Stimulated activated CD4-positive, alpha-beta T cell treated with anti-CD3 and anti-CD28 coated beads, Interleukin-4, amount 100 ng/mL, for 1 hour (primary cell): ENCODE data around the gene PNPLA2.

Source experiments
- DNase-seq: peaks from one replicate; pipeline ENCODE4 v3.0.0-alpha.2; 2020

The PNPLA2 gene

DNA sequence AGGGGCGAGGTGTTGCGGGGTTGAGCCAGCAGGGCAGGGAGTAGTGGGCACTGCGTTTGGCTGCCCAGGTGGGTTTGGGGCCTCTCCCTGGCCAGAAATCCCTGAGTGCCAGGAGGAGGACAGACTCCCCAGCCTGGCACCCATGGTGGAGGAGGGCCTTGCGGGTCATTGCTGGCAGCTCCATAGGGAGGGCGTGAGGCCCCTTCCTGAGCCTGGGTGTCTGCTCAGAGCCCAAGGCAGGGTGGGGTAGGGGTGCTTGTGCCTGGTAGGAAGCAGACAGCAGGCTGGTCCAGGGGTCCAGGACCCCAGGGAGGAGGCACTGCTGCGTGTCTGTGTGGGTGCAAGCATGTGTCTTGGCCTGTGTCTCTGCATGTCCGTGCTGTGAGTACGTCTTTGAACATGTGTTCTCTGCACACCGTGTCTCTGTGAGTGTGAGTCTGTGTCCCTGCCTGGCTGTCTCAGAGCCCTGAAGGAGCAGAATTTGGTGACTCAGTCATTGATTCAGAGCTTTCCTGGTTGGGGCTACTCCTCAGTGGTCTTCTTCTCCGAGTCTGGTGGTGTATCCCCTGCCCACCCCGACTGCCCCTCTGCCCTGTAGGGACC lies 27.9 kb downstream of the PNPLA2 start:
- no peak for DNase-seq

DNA sequence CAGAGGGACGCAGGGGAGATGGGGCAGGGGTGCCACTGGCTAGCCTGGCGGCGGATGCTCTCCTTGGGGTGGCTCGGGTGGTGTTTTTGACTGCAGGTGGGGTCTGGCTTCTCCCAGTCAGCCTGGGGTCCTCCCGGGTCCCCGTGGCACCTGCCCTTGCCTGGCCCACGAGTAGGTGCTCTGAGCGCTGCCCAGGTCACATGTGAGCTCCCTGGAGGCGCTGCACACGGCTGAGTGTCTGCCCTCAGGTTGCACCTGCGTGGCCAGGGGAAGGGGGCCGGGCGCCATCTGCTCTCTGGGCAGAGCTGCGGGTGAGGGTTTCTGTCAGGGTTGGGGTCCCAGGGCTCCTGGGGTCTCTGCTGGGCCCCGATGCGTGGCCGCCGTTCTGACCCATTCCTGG lies 29.2 kb downstream of the PNPLA2 start:
- no peak for DNase-seq

DNA sequence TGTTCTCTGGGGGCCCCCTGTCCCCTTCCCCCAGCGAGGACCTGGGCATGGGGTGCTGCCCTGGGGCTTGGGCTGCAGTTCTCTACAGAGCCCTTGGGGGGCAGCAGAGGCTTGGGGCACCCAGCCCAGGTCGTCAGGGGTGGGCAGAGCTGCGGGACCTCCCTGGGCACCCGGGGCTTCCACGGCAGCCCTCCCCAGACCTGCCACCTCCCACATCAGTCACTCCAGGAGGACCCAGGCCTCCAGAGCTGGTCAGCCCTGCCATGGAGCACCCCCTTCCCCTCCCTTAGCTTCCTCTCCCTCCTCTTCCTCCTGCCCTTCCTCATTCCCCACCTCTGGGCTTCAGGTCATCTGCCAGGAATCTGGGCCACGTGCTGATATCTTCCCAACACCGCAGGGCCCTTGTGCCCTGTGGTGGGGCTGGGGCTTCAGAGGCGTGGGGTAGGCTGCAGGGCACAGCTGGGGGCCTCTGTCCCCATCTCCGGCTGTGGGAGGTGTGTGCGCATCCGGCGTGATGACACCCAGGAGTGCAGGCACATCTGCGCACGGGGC lies 29.7 kb downstream of the PNPLA2 start:
- DNase-seq, result peak; percentile 68

DNA sequence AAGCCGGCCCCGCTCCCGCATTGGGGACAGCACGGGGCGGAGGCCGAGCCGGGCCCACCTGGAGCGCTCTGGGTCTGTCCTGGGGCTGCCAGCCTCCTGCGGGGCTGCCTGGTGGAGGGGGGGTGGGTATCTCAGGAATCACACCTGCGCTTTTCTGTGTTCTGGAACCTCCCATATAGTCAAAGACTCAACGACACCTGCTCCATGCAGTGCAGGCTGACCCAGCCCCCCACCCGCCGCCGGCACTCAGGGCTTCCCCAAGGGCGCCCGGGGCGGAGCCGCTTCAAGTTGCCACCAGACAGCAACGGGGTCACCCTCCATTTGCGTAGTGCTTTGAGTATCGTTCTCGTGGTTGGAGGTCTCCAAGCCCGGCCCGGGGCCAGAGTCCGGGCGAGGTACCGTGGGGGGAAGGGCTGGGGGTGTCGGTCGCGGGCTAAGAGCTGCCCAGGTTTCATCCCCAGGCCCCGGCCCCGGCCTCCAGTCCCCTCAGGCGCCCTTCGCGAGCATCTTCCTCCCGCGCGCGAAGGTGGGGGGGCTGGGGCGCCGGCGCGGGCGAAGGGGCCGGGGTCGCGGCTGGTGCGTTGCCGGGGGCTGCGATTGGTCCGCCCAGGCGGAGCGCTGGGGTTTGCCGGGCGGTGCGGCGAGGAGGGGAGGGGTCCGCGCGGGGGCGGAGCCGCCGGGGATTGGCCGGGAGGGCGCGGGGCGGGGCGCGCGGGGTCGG lies 30.6 kb downstream of the PNPLA2 start:
- peak; percentile 58 for DNase-seq

DNA sequence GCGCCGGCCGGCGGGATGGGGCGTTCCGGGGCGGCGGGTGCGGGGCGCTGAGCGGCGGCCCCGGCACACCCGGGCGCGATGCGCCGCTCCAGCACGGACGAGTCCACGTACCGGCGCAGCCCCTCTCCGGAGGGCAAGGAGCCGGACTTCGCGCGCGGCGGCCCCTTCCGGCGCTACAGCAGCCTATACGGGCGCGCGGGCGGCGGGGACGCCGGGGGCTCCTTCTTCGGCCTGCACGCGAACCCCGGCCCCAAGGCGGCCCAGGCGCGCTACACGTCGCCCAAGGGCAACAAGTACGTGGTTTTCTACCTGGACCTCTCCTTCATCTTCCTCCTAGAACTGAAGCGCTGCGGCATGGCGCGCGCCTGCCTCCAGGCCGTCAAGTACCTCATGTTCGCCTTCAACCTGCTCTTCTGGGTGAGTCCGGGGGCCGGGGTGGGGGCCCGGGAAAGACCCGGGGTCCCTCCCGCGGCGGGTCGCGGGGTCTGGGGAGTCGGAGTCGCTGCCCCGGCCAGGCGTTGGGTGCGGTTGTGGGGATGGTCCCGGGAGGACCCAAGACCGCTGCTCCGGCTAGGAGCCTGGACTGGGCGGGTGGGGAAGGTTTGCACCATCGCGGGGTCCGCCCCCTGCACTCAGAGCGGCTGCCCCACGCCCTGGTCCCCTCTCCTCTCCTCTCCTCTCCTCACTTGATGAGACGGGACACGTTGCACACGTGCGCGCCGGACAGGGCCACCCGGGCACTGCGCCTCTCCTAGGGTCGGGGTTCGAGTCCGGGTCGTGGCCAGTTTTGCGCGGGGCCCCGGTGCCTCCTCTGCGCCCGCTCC lies 31.4 kb downstream of the PNPLA2 start:
- DNase-seq, result no peak

DNA sequence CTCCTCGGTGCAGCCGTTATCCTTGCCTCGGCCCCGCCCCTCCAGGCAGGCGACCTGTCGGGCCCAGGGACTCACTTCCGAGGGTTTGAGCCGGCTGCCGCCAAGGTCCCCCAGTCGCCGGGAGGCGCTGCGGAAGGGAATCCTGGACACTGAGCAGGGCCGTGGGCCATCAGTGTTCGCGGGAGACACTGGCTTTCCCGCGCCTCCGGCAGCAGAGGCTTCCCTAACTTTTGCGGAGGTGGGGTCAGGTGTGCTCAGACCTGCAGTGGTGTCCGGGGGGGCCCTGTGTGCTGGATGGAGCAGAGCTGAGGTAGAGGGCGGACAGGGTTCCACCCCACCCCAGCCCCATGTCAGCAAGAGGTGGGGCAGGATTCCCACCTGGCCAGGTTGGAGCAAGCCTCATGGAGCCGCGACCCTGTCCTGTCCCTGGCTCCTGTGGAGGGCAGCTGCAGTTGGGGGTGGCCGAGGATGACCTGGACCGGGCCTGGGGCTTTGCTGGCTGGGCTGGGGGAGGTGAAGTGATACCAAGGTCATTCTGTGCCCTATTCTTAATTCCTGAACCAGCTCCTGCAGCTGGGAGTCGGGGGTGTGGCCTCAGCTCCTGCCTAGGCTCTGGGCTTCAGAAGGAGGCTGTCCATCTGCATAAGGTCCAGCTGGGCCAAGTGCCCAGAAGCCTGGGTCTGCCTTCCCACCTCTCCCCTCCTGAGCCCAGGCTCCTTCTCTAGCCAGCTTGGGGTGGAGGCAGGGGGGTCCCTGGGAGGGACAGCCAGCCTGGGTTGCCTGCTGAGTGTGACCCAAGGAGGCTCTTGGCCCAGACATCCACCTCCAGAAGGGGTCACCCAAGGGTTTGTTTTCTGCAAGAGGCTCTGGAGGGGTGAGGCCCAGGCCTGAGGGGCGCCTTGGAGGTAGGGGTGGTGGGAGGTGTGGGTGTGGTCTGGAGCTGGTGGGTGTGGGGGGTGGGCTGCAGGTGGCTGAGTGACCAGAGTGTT lies 32.4 kb downstream of the PNPLA2 start:
- no peak for DNase-seq

DNA sequence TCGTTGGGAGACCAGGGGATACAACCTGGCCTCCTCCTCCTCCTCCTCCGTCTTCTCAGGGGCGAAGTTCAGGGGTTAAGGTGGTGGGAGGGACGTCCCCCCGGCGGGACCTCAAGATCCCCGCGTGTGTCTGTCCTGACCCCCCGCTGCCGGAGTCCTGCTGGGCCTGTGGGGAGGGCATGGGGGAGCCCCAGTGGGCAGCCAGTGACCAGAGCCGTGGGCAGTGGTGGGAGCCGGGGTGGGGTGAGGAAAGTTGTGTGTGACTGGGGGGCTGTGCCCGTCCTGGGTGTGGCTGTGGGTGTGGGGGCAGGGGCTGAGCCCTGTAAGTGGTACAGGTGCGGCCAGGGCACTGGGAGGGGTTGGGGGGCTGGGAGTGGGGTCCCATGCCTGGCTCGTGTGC lies 34.0 kb downstream of the PNPLA2 start:
- no peak for DNase-seq

DNA sequence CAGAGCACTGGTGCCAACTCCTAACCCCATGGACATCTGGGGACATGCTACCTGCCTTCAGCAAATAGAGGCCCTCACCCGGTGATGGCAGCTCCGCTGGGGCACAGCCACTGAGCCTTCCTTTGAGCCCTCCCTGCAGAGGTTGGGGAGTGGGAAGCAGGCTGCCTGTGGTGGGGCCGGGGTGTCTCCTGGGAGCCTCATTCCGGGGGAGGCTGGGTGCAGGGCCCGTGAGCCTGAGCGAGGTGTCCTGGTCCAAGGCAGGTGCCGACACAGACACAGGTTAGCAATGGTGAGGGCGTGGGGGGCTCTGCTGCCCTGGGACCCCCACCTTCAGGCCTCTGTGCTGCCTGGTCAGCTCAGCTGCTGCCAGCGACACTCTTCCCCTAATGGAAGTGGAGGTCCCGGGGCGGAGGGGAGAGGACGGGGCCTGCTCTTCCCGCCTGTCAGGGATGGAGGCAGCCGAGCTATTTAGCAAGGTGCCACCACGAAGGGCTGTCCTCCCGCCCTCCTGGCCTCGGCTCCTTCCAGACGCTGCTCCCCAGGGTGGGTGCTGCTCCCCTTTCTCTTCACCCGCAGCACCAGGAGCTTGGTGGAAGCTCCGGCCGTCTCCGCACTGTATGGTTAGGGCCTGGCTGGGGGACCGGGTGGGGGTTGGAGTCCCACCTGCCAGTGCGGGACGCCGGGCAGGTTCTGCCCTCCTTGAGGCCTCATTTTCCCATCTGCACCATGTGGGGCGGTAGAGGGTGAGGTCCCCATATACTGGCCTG lies 35.2 kb downstream of the PNPLA2 start:
- DNase-seq, result no peak

DNA sequence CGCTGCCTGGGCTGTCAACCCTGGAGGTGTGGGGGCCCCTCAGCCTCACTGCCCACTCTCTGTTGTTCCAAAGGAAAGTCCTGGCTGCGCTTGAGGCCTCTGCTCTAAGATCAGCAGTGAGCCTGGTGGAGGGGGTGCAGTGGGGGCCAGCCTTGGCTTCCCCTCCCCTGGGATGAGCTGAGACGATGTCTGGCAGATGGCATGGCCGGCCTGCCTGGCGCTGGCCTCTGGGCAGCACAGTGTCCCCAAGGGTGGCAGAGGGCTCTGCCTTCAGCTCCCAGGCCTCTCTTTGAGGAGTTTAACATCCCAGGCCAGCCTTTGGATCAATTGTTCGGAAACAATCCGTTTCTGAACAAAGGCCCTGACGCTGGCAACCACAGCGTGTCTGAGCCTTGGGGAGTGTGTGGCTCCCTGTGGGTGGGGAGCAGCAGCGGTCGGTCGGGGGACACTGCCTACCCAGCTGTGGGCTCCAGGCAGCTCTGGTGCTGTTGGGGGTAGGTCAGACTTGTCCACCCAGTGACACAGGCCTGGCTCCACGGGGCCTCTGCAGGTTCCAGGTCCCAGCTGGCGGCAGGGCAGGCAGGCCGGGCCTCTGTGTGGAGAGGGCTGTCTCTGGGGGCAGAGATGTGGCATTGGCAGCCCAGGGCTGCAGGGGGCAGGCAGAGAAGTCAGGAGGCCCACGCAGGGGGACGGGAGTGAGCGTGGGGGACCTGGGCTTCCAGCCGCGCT lies 36.1 kb downstream of the PNPLA2 start:
- DNase-seq, result no peak

DNA sequence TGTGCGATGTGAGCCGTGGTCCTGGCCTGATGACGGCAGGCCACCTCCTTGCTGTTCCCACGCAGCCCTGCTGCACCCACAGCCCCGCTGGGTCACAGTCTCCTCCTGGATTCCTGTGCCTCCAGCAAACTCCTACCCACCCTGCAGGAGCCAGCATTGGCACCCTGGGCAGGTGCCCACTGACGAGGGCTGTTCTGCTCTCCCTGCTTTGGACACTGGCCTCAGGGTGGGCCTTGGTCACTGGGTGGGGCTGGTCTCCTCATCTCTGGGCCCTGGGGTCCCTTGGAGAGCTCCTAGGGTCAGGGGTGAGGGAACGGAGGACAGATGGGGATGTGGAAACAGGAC lies 36.6 kb downstream of the PNPLA2 start:
- DNase-seq, result no peak

DNA sequence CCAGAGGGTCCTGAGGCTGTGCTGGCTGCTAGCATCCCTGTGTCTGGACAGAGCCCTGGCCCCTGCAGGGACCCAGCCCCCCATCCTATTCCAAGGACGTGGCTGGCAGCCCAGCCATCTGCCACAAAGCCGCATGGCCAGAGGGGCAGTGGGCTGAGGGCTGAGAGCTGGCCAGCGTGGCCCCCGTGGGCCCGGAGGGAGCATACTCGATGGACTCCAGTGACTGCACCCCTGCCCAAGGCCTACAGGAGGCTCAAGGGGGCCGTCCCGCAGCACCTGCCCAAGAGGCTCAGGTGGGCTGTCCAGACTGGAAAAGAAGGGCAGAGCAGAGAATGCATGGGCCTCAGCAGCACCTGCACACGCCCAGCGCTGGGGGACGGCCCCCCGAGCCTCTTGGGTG lies 37.1 kb downstream of the PNPLA2 start:
- DNase-seq, result no peak

DNA sequence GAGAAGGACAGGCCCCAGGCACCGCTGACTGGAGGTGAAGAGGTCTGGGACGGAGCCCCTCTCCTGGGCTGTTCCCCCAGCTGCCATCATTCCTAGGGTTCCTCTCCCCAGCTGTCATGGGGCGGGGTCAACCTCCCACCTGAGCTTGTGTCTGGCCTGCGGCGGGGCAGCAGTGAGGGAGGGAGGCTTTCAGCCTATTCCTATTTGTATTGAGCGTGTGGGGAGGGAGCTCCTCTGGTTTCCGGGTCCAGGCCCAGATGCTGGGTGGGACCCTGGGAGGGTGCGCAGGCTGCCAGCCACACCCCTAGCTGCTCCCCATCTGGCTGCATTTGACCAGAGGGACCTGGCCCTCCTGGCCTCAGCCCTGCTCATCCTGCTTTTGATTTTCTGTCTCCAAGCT lies 37.7 kb downstream of the PNPLA2 start:
- no peak for DNase-seq

DNA sequence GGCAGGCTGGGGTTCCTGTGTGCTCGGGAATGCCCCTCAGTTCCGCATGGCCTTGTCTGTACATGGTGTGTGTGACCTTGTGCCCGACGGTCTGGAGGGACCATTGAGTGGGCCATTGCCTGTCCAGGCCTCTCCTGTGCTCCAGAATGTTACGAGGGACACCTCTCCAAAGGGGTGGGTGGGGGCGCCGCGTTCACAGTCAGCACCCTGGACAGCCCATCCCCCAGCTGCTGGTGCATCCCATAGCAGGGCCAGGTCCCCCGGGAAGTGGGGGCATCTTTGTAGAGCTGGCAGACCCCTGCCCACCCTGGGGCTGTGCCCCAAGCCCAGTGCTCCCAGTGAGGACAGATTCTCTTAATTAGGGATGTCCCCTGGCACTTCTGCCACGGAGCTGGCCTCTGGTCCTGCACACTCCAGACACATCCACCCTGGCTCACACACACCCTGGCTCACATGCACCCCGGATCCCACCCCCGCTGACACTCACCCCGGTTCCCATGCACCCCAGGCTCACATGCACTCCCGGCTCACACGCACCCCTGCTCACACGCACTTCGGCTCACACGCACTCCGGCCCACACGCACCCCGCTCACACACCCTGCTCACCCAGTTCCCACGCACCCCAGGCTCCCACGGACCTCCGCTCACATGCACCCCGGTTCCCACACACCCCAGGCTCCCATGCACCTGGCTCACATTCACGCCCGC lies 39.5 kb downstream of the PNPLA2 start:
- DNase-seq, result no peak

DNA sequence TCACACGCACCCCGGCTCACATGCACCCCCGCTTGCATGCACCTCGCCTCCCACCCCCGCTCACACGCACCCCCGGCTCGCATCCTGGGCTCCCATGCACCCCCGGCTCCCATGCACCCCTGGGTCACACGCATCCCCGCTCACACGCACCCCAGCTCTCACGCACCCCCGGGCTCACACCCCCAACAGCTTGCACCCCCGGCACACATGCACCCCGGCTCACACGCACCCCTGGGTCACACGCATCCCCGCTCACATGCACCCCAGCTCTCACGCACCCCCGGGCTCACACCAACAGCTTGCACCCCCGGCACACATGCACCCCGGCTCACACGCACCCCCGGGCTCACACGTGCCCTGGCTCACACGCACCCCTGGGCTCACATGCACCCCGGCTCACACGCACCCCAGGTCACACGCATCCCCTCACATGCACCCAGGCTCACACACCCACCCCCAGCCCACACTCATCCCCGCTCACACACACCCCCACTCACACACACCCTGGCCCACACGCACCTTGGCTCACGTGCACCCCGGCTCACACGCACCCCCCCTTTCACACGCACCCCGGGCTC lies 40.1 kb downstream of the PNPLA2 start:
- no peak for DNase-seq

DNA sequence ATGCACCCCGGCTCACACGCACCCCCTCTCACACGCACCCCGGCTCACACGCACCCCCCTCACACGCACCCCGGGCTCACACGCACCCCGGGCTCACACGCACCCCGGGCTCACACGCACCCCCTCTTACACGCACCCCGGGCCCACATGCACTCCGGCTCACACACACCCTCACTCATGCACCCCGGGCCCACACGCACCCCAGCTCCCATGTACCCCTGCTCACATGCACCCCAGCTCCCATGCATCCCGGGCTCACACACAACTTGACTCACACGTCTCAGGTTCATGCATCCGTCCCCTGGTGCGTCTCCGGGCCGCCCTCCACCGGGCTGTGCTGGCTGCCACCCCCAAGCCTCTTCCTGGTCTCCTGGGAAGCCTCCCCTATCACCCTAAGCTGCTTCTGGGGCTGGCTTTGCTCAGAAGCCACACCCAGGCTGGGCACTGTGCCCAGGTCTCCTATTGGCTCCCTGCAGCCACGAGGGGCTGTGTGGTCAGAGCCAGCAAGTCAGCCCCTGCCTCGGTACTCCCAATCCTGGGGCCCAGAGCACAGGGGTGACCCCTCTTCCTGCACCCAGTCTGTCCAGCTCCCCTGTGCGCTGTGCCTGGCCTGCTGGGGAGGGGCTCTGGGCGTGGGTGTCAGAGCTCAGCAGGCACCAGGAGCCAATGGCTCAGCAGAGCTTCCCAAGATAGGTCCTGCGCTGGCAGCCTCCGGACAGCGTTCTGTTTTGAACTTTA lies 40.8 kb downstream of the PNPLA2 start:
- DNase-seq, result no peak

DNA sequence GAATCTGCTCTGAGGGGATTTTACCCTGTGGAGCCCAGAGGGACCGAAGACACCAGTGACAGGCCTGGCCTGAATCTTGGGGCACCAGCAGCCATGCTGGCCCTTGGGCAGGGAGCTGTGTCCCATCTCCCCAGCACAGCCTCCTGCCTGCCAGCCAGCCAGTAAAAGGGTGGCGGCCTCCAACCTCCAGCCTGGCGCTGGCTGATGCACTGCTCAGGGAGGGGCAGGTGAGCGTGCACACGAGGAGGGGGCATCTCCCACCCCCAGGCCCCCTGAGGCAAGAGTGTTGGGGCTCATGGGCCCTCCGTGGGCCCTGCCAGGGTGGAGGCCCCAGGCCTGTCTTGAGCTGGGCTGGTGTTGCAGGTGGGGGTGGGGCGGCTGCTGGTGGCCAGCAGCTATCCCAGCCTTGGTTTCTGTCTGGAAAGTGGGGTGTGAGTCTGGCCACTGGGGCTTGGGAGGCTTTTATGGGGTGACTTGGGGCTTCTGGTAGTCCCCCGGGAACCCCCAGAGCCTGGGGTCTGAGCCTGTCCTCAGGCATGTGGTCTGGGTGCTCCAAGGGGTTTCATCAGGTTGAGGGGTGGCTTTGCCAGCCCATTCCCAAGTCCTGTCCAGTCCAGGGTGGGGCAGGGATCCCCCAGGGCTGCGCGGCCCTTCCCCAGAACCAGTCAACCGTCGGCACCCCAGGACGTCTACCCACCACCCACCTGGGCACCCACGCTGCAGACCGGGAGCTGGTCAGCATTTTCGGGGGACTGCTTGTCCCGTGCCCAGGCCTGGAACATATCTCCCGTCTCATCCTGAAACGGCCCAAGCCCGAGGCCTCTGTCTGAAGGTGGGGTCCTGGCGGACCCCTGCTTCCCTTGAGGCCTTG lies 41.8 kb downstream of the PNPLA2 start:
- no peak for DNase-seq

DNA sequence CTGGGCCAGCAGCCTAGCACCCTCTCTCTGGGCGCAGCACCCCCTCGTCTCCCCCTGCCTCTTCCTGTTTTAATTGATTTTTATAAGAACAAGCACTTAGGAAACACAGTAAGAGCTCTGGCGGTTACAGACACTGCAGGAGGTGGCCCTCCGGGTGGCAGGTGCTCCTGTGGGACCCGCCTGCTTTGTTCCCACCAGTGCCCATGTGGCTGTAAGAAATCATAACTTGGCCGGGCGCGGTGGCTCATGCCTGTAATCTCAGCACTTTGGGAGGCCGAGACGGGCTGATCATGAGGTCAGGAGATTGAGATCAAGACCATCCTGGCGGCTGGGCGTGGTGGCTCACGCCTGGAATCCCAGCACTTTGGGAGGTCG lies 42.4 kb downstream of the PNPLA2 start:
- no peak for DNase-seq

DNA sequence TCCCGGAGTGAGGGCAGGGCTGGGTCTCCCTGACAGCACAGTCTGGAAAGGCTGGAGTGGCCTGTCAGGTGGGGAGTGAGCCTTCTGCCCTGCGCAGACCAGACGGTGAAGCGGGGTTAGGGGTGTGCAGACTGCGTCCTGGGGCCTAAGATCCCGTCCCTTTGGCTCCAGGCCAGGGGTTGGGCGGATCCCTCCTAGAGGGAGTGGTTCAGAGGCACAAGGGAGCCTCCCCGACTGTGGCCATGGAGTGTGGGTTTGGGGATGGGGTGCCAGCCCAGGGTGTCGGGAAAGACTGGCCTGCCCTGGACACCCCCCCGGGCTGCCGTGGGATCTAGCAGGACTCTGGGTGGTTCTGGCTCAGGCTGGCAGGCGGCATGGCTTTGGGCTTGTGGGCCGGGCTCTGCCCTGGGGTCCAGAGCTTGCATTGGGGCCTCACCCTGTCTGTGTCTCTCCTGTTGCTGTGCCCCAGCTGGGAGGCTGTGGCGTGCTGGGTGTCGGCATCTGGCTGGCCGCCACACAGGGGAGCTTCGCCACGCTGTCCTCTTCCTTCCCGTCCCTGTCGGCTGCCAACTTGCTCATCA lies 43.5 kb downstream of the PNPLA2 start:
- no peak for DNase-seq
